Left lung (tissue), 10 donors: ENCODE measurements around the gene NADK2. TPM values are rescaled to one million over a fixed set of nuclear protein-coding genes. Genes with fewer than 3 reads are reported as not detected.

Experiments
- ATAC-seq: fragments of 200-7000 bp; cut with Tn5 transposase; one replicate; pipeline ENCODE4 v1.9.1; 2020; ENCODE audit warnings: moderate library complexity
- DNase-seq, 4 donors: peaks; one replicate each; pipeline ENCODE4 v3.0.0-alpha.2; 2013 to 2020
- H3K27ac ChIP-seq, 2 donors: fragments of 200-600 bp; sonication (generic) in 1 of 2; one replicate each; pipeline versions ENCODE4 v1.5.0 to v1.8.0; 2020 to 2021
- H3K27me3 ChIP-seq, 2 donors: fragments of 200-600 bp; sonication (generic) in 1 of 2; one replicate each; pipeline versions ENCODE4 v1.5.0 to v1.8.0; 2020 to 2021
- H3K36me3 ChIP-seq, 2 donors: fragments of 200-600 bp; sonication (generic) in 1 of 2; one replicate each; pipeline versions ENCODE4 v1.5.0 to v1.8.0; 2020 to 2021
- H3K4me1 ChIP-seq, 2 donors: fragments of 200-600 bp; one replicate each; pipeline ENCODE4 v1.8.0; 2021
- H3K4me3 ChIP-seq, 2 donors: fragments of 200-600 bp; sonication (generic) in 1 of 2; one replicate each; pipeline versions ENCODE4 v1.5.0 to v1.8.0; 2020 to 2021; ENCODE audit warnings: mild to moderate bottlenecking in 1 of 2
- H3K9me3 ChIP-seq, 2 donors: fragments of 200-600 bp; sonication (generic) in 1 of 2; one replicate each; pipeline versions ENCODE4 v1.5.0 to v1.8.0; 2020 to 2021
- CTCF ChIP-seq, 2 donors: fragments of 200-600 bp; sonication (generic) in 1 of 2; IDR thresholded peaks; one replicate each; pipeline versions ENCODE4 v1.5.0 to v1.8.0; 2021; ENCODE audit warnings: antibody characterized with exemption in 2 of 2
- intact Hi-C, 2 donors: fragments of 100-400 bp; cut with DNase I; formaldehyde crosslinking; loops; one replicate each; pipeline versions ENCODE4 v1.11.2 to v1.14.2; 2022
- polyA plus RNA-seq, 6 donors: library from polyadenylated mRNA; unstranded; fragments of 120-200 nt; gene quantifications; one replicate each; pipeline ENCODE4 v1.2.1, GENCODE V29; 2013; ENCODE audit not compliant: insufficient read length in 6 of 6
- total RNA-seq, 2 donors: library from RNA; stranded (reverse); fragmentation: NEBNext Ultra II Directional; extraction: Animal tissue kit (Norgen Biotek cat#: 25700); gene quantifications; one replicate each; pipeline ENCODE4 v1.2.1, GENCODE V29; 2021
- donor health status: DM: no; HTN: yes; CAD: no.
- donor health status: DM: no; HTN: no; CAD: no.

NADK2 gene
- total and polyA plus RNA-seq, 8 donors, result 23.8 to 57.2 (median 47.8) TPM

- H3K27me3 ChIP-seq, result no peaks in the 10 kb centered on the region
- no peak overlapping the region for H3K4me3 ChIP-seq
- H3K9me3 ChIP-seq, result no peaks in the 10 kb centered on the region
- no peak for TF ChIP-seq CTCF (IDR thresholded peaks at IDR 0.05)
- intact Hi-C loops, result no loop called here
- H3K27ac ChIP-seq, result no peak overlapping the region
- no peaks in the 10 kb centered on the region for H3K4me1 ChIP-seq
- no peak for DNase-seq
- no peak for ATAC-seq
- H3K36me3 ChIP-seq, result peaks cover 0 to 77% of the 10 kb centered on the region in 2 donors
Measured at GRCh38 chr5:36177154-36177553, 64.6 kb downstream of the NADK2 start.

GRCh38 chr5:36175043-36175442 is 66.7 kb downstream of the NADK2 start:
- Histone ChIP-seq H3K4me3 (no peak overlapping the region), H3K27me3 (no peaks in the 10 kb centered on the region), H3K9me3 (no peaks in the 10 kb centered on the region), H3K36me3 (peaks cover 0 to 77% of the 10 kb centered on the region in 2 donors), H3K27ac (no peak overlapping the region), H3K4me1 (no peaks in the 10 kb centered on the region)
- TF ChIP-seq CTCF (IDR thresholded peaks at IDR 0.05), result no peak
- DNase-seq (no peak), ATAC-seq (no peak)
- intact Hi-C loops, result no loop called here

GRCh38 chr5:36174119-36174518 is 67.6 kb downstream of the NADK2 start:
- no peak for TF ChIP-seq CTCF (IDR thresholded peaks at IDR 0.05)
- H3K4me1 ChIP-seq, result no peaks in the 10 kb centered on the region
- peaks cover 0 to 77% of the 10 kb centered on the region in 2 donors for H3K36me3 ChIP-seq
- no peak overlapping the region for H3K4me3 ChIP-seq
- no peak for ATAC-seq
- H3K27me3 ChIP-seq, result no peaks in the 10 kb centered on the region
- H3K27ac ChIP-seq, result no peak overlapping the region
- H3K9me3 ChIP-seq, result no peaks in the 10 kb centered on the region
- DNase-seq, result peak in 1 of 4 donors; percentile 17
- intact Hi-C loops, result no loop called here

GRCh38 chr5:36173426-36173825 is 68.3 kb downstream of the NADK2 start:
- H3K27ac ChIP-seq, result no peak overlapping the region
- peaks cover 0 to 81% of the 10 kb centered on the region in 2 donors for H3K36me3 ChIP-seq
- H3K9me3 ChIP-seq, result no peaks in the 10 kb centered on the region
- no peaks in the 10 kb centered on the region for H3K27me3 ChIP-seq
- no peaks in the 10 kb centered on the region for H3K4me1 ChIP-seq
- no peak overlapping the region for H3K4me3 ChIP-seq
- ATAC-seq (no peak), DNase-seq (no peak)
- no peak for TF ChIP-seq CTCF (IDR thresholded peaks at IDR 0.05)
- intact Hi-C loops, result no loop called here

GRCh38 chr5:36172599-36172998 is 69.1 kb downstream of the NADK2 start:
- ATAC-seq, result peak; percentile 19
- H3K27me3 ChIP-seq, result no peaks in the 10 kb centered on the region
- H3K27ac ChIP-seq, result no peak overlapping the region
- peak in 1 of 4 donors; percentile 29 for DNase-seq
- no peak overlapping the region for H3K4me3 ChIP-seq
- no peaks in the 10 kb centered on the region for H3K4me1 ChIP-seq
- H3K9me3 ChIP-seq, result no peaks in the 10 kb centered on the region
- intact Hi-C loops, result no loop called here
- H3K36me3 ChIP-seq, result peaks cover 0 to 85% of the 10 kb centered on the region in 2 donors
- TF ChIP-seq CTCF (IDR thresholded peaks at IDR 0.05), result no peak
